ENCODE measurements around the gene TPCN2. TPM values are rescaled to one million over a fixed set of nuclear protein-coding genes. Genes with fewer than 3 reads are reported as not detected.

The TPCN2 gene
- total RNA-seq, 6 experiments from 2014 or later, result 10.7 to 27.2 (median 15.6) TPM

DNA sequence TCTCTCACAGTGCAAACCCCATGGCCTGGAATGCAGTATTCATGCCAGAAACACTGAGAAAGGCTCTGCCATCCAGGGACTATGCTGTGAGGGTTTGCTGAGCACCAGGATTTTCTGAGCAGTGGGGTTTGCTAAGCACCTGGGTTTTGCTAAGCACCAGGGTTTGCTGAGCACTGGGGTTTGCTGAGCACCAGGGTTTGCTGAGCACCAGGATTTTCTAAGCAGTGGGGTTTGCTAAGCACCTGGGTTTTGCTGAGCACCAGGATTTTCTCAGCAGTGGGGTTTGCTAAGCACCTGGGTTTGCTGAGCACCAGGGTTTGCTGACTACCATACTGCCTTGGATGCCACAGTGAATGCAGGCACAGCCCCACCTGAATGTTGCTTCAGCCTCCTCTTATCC, 58.7 kb downstream of the TPCN2 start:
- no peak for ATAC-seq
- Histone ChIP-seq H3K36me3 (no peaks in the 10 kb centered on the region), H3K9me3 (no peaks in the 10 kb centered on the region), H3K27ac (no peak overlapping the region), H3K27me3 (no peaks in the 10 kb centered on the region), H3K4me3 (no peak overlapping the region), H3K4me1 (no peaks in the 10 kb centered on the region)
- intact Hi-C loops (cut with DNase I), result loop anchor here in 1 of 2 donors (5.0 kb wide), 1 partner anchor 550 kb away; no protein-coding TSS in a partner anchor
- DNase-seq, result no peak
- TF ChIP-seq, protein P1, sequence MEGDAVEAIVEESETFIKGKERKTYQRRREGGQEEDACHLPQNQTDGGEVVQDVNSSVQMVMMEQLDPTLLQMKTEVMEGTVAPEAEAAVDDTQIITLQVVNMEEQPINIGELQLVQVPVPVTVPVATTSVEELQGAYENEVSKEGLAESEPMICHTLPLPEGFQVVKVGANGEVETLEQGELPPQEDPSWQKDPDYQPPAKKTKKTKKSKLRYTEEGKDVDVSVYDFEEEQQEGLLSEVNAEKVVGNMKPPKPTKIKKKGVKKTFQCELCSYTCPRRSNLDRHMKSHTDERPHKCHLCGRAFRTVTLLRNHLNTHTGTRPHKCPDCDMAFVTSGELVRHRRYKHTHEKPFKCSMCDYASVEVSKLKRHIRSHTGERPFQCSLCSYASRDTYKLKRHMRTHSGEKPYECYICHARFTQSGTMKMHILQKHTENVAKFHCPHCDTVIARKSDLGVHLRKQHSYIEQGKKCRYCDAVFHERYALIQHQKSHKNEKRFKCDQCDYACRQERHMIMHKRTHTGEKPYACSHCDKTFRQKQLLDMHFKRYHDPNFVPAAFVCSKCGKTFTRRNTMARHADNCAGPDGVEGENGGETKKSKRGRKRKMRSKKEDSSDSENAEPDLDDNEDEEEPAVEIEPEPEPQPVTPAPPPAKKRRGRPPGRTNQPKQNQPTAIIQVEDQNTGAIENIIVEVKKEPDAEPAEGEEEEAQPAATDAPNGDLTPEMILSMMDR (IDR thresholded peaks at IDR 0.05), result no peak
- TF ChIP-seq POLR2A (IDR thresholded peaks at IDR 0.05), result no peak

DNA sequence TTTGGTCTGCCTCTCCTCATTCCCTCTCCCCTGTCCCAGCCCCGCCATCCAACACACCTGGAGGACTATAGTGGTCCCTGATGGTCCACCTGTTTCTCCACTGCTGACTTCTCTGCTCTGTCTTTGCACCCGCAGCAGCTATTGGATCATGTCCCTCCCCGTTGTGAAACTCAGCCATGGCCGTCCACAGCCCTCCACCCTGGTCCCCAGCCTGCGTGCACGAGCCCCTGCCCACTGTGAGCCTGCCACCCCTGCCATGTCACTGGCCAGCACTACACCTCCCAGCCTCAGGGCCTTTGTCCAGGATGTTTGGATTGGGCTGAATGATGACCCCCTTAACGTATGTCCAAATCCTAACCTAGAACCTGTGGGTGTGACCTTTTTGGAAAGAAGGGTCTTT, 59.3 kb downstream of the TPCN2 start:
- no peak for ATAC-seq
- no peak for TF ChIP-seq POLR2A (IDR thresholded peaks at IDR 0.05)
- TF ChIP-seq, protein P1 (IDR thresholded peaks at IDR 0.05), result no peak
- peak in 2 of 3 donors; percentile 7 to 14 for DNase-seq
- no peaks in the 10 kb centered on the region for H3K36me3 ChIP-seq
- intact Hi-C loops (cut with DNase I), result loop anchor here in 1 of 2 donors (5.0 kb wide), 1 partner anchor 549 kb away; no protein-coding TSS in a partner anchor
- H3K27ac ChIP-seq, result no peak overlapping the region
- WGBS (ENCODE audit: insufficient coverage, low coverage, low lambda C conversion rate, missing lambda C conversion rate), result 88% methylated on average over 6 of the region's 7 CpGs
- no peaks in the 10 kb centered on the region for H3K9me3 ChIP-seq
- H3K4me1 ChIP-seq, result no peaks in the 10 kb centered on the region
- no peak overlapping the region for H3K4me3 ChIP-seq
- H3K27me3 ChIP-seq, result no peaks in the 10 kb centered on the region

DNA sequence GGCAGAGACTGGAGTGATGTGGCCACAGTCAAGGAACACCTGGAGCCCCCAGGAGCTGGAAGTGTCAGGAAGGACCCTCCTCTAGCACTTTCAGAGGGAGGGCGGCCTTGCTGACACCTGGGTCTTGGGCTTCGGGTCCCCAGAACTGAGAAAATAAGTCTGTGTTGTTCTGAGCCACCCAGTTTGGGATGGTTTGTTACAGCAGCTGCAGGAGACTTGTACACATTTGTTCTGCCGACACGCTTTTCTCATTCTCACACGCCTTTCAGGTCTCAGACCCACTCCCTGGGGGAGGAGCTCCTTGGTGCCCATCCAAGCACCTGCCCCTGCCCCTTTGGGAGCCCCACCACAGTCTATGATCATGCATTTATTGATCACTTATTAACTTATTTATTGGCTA, 59.8 kb downstream of the TPCN2 start:
- 76% methylated on average over 2 of the region's 5 CpGs for whole genome bisulfite sequencing (ENCODE audit: insufficient coverage, low coverage, low lambda C conversion rate, missing lambda C conversion rate)
- no peaks in the 10 kb centered on the region for H3K4me1 ChIP-seq
- TF ChIP-seq, protein P1 (IDR thresholded peaks at IDR 0.05), result no peak
- TF ChIP-seq POLR2A (IDR thresholded peaks at IDR 0.05), result no peak

DNA sequence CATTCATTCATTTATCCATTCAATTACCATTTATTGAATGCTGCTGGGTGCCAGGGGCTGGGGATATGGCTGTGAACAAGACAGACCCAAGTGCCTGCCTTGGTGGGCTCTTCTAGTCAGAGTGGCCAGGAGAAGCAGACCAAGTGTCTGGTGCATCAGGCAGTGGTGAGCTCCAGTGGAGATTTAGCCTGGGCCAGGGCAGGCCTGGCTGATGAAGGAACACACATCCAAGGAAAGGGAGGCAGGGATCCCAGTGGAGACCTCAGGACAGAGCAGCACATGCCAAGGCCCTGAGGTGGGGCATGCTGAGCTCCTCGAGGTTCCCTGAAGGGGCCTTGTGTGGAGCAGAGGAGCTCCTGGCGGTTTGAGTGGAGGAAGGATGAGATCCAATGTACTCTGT, 60.4 kb downstream of the TPCN2 start:
- DNase-seq, result peak in 1 of 3 donors; percentile 17

More for the DNA sequence above, 59.8 kb downstream of the TPCN2 start:
- Histone ChIP-seq H3K9me3 (no peaks in the 10 kb centered on the region), H3K27me3 (no peaks in the 10 kb centered on the region), H3K36me3 (no peaks in the 10 kb centered on the region), H3K27ac (no peak overlapping the region), H3K4me3 (no peak overlapping the region)
- intact Hi-C loops (cut with DNase I), result loop anchor here in 1 of 2 donors (5.0 kb wide), 1 partner anchor 549 kb away; no protein-coding TSS in a partner anchor
- ATAC-seq (no peak), DNase-seq (peak in 1 of 3 donors; percentile 16)

More for the DNA sequence above, 60.4 kb downstream of the TPCN2 start:
- Histone ChIP-seq H3K9me3 (no peaks in the 10 kb centered on the region), H3K27ac (no peak overlapping the region), H3K27me3 (no peaks in the 10 kb centered on the region), H3K4me1 (no peaks in the 10 kb centered on the region), H3K36me3 (no peaks in the 10 kb centered on the region), H3K4me3 (no peak overlapping the region)
- intact Hi-C loops (cut with DNase I), result loop anchor here in 1 of 2 donors (5.0 kb wide), 1 partner anchor 548 kb away; no protein-coding TSS in a partner anchor
- TF ChIP-seq POLR2A (IDR thresholded peaks at IDR 0.05), result no peak
- TF ChIP-seq, protein P1 (IDR thresholded peaks at IDR 0.05), result no peak
- no peak for ATAC-seq
- WGBS (ENCODE audit: insufficient coverage, low coverage, low lambda C conversion rate, missing lambda C conversion rate), result 100% methylated on average over 1 of the region's 2 CpGs
